Natural killer cell (primary cell): ENCODE data around the gene BBX. TPM values are rescaled to one million over a fixed set of nuclear protein-coding genes. Genes with fewer than 3 reads are reported as not detected.
A peak's percentile ranks its signal among the peaks of the same experiment; 100 is the strongest.
"Not testable (repeated sequence)": the region's sequence is repeated elsewhere in the genome, so short reads cannot be mapped to it uniquely, and the experiment has no call there.

Source experiments
- ATAC-seq, 3 donors: fragments of 150-1000 bp in 2 of 3; fragments of 200-7000 bp in 1 of 3; cut with Tn5 transposase; 1 replicate in 1 of 3; 2 replicates in 2 of 3; pipeline ENCODE4 v1.10.0; 2021; ENCODE audit warnings: mild to moderate bottlenecking in 2 of 3, moderate library complexity in 2 of 3
- DNase-seq, 2 donors: peaks; one replicate each; pipeline versions ENCODE4 v3.0.0 to v3.0.0-alpha.2; 2013 to 2021; ENCODE audit warnings: mixed read lengths in 1 of 2
- H3K27ac ChIP-seq: one replicate; pipeline ENCODE4 v1.5.1; 2013; ENCODE audit warnings: mild to moderate bottlenecking, low read length
- H3K27me3 ChIP-seq: one replicate; pipeline ENCODE4 v1.6.1; 2013; ENCODE audit warnings: low read length; ENCODE audit not compliant: control insufficient read depth, insufficient read depth
- H3K36me3 ChIP-seq: one replicate; pipeline ENCODE4 v1.6.1; 2013; ENCODE audit warnings: low read length; ENCODE audit not compliant: control insufficient read depth, insufficient read depth
- H3K4me1 ChIP-seq: one replicate; pipeline ENCODE4 v1.6.1; 2013; ENCODE audit warnings: low read length; ENCODE audit not compliant: control insufficient read depth, insufficient read depth
- H3K4me3 ChIP-seq: one replicate; pipeline ENCODE4 v1.5.1; 2013; ENCODE audit warnings: low read length
- H3K9me3 ChIP-seq: one replicate; pipeline ENCODE4 v1.6.1; 2013; ENCODE audit warnings: low read length; ENCODE audit not compliant: control insufficient read depth, insufficient read depth
- H3K27ac Mint-ChIP-seq, 2 donors: one replicate each; pipeline ENCODE4 v1.8.0; 2022; ENCODE audit warnings: mild to moderate bottlenecking in 2 of 2, mixed read lengths in 2 of 2, moderate library complexity in 1 of 2
- H3K27me3 Mint-ChIP-seq, 2 donors: one replicate each; pipeline ENCODE4 v1.8.0; 2022; ENCODE audit warnings: low read depth in 2 of 2, mixed read lengths in 2 of 2
- H3K36me3 Mint-ChIP-seq: one replicate; pipeline ENCODE4 v1.8.0; 2022; ENCODE audit warnings: mixed read lengths
- H3K4me1 Mint-ChIP-seq, 2 donors: one replicate each; pipeline ENCODE4 v1.8.0; 2022; ENCODE audit warnings: mixed read lengths in 2 of 2
- H3K4me3 Mint-ChIP-seq: one replicate; pipeline ENCODE4 v1.8.0; 2022; ENCODE audit warnings: mild to moderate bottlenecking, moderate library complexity, mixed read lengths
- H3K9me3 Mint-ChIP-seq, 2 donors: one replicate each; pipeline ENCODE4 v1.8.0; 2022; ENCODE audit warnings: mixed read lengths in 2 of 2
- CTCF ChIP-seq: fragments of 200-600 bp; IDR thresholded peaks from one replicate; pipeline ENCODE4 v1.8.0; 2022; ENCODE audit warnings: antibody characterized with exemption
- WGBS: methylation state at CpG from one replicate; pipeline ENCODE4 v1.1.7; 2013; ENCODE audit warnings: missing lambda C conversion rate; ENCODE audit not compliant: insufficient coverage; 5-methylcytosine and 5-hydroxymethylcytosine counted together
- intact Hi-C: fragments of 100-400 bp; cut with micrococcal nuclease; formaldehyde crosslinking; loops from one replicate; pipeline ENCODE4 v1.14.2; 2022
- total RNA-seq, 4 donors: library from RNA; stranded (reverse); fragments of 120-200 nt in 1 of 4; gene quantifications; one replicate each; pipeline versions ENCODE4 v1.2.3 to v1.2.4, GENCODE V29; 2013 to 2022

The BBX gene
- total RNA-seq, 3 donors from 2014 or later (not counting 1 experiment from before 2014, with no cell fraction given), result 80.0 to 87.1 (median 83.4) TPM

- H3K9me3 ChIP-seq, result no peaks in the 10 kb centered on the region
- intact Hi-C loops, result loop anchor here (2.0 kb wide), 1 partner anchor 716 kb away; no protein-coding TSS in a partner anchor
- Mint-ChIP-seq H3K36me3 (no peaks in the 10 kb centered on the region), H3K4me3 (no peak overlapping the region), H3K27ac (no peak overlapping the region), H3K27me3 (no peaks in the 10 kb centered on the region), H3K9me3 (no peaks in the 10 kb centered on the region), H3K4me1 (peaks cover 2 to 14% of the 10 kb centered on the region in 2 donors)
- ATAC-seq (peak; percentile 49 to 72 (median 60)), DNase-seq (peak in 1 of 2 donors; percentile 74)
- H3K4me3 ChIP-seq, result no peak overlapping the region
- TF ChIP-seq CTCF, result peak; percentile 62
- no peaks in the 10 kb centered on the region for H3K27me3 ChIP-seq
- H3K4me1 ChIP-seq, result no peaks in the 10 kb centered on the region
- H3K27ac ChIP-seq, result no peak overlapping the region
- H3K36me3 ChIP-seq, result no peaks in the 10 kb centered on the region
- WGBS, result 0% methylated on average over 1 of the region's 2 CpGs
Observed at GRCh38 chr3:107690522-107691138, 167.9 kb downstream of the BBX start.

GRCh38 chr3:107691984-107692383 is 169.2 kb downstream of the BBX start:
- H3K4me3 ChIP-seq, DNase-seq, H3K9me3 ChIP-seq, H3K9me3 Mint-ChIP-seq, H3K27me3 ChIP-seq, H3K27me3 Mint-ChIP-seq, H3K4me3 Mint-ChIP-seq, ATAC-seq, H3K36me3 Mint-ChIP-seq, H3K27ac ChIP-seq, H3K36me3 ChIP-seq, H3K4me1 ChIP-seq, H3K27ac Mint-ChIP-seq: not testable (repeated sequence)
- WGBS, result no CpG with 5 or more reads among the region's 5 CpGs
- H3K4me1 Mint-ChIP-seq, result peaks cover 0 to 13% of the 10 kb centered on the region in 2 donors
- intact Hi-C loops, result loop anchor here (2.0 kb wide), 1 partner anchor 715 kb away; no protein-coding TSS in a partner anchor

GRCh38 chr3:107697348-107697747 is 174.6 kb downstream of the BBX start:
- H3K36me3 Mint-ChIP-seq, DNase-seq, H3K36me3 ChIP-seq, H3K4me3 ChIP-seq, H3K4me1 ChIP-seq, H3K27ac Mint-ChIP-seq, H3K9me3 Mint-ChIP-seq, H3K27me3 ChIP-seq, H3K27ac ChIP-seq, ATAC-seq, H3K27me3 Mint-ChIP-seq, H3K9me3 ChIP-seq, intact Hi-C loops: not testable (repeated sequence)
- Mint-ChIP-seq H3K4me1 (peaks cover 20 to 26% of the 10 kb centered on the region in 2 donors), H3K4me3 (peak overlapping the region; percentile 82)
- WGBS, result 57% methylated on average over 1 of the region's 6 CpGs

GRCh38 chr3:107697855-107698254 is 175.1 kb downstream of the BBX start:
- H3K9me3 Mint-ChIP-seq, H3K27me3 ChIP-seq, intact Hi-C loops, H3K9me3 ChIP-seq, H3K36me3 ChIP-seq, H3K27ac ChIP-seq, H3K36me3 Mint-ChIP-seq, H3K27ac Mint-ChIP-seq, ATAC-seq, H3K4me1 ChIP-seq, H3K4me3 ChIP-seq, H3K27me3 Mint-ChIP-seq: not testable (repeated sequence)
- WGBS, result 82% methylated on average over 21 of the region's 23 CpGs
- peak in 1 of 2 donors; percentile 17 for DNase-seq
- peaks cover 25 to 32% of the 10 kb centered on the region in 2 donors for H3K4me1 Mint-ChIP-seq
- peak overlapping the region; percentile 82 for H3K4me3 Mint-ChIP-seq

- Mint-ChIP-seq H3K27ac (no peak overlapping the region), H3K4me3 (no peak overlapping the region), H3K4me1 (peaks cover 42 to 50% of the 10 kb centered on the region in 2 donors), H3K36me3 (no peaks in the 10 kb centered on the region), H3K27me3 (no peaks in the 10 kb centered on the region), H3K9me3 (no peaks in the 10 kb centered on the region)
- no peak for TF ChIP-seq CTCF
- Histone ChIP-seq H3K4me3 (no peak overlapping the region), H3K9me3 (no peaks in the 10 kb centered on the region), H3K27me3 (no peaks in the 10 kb centered on the region), H3K27ac (no peak overlapping the region), H3K4me1 (no peaks in the 10 kb centered on the region), H3K36me3 (no peaks in the 10 kb centered on the region)
- ATAC-seq, result no peak
- intact Hi-C loops, result no loop called here
- DNase-seq, result no peak
- 80% methylated on average over 2 of the region's 2 CpGs for WGBS
Observed at GRCh38 chr3:107699682-107700081, 176.9 kb downstream of the BBX start.
